Activated T-cell treated with anti-CD3 and anti-CD28 coated beads for 4 hours (primary cell): ENCODE measurements around the gene SULF2.

Experiments used
- DNase-seq: peaks from one replicate; pipeline ENCODE4 v3.0.0-alpha.2; 2020

SULF2 gene

GRCh38 chr20:47782920-47783552, 2.2 kb downstream of the SULF2 start:
- no peak for DNase-seq

- DNase-seq, result no peak
Observed at GRCh38 chr20:47782076-47782475, 3.2 kb downstream of the SULF2 start.

GRCh38 chr20:47781632-47782031, 3.6 kb downstream of the SULF2 start:
- no peak for DNase-seq

- DNase-seq, result no peak
Observed at GRCh38 chr20:47780720-47781389, 4.4 kb downstream of the SULF2 start.

GRCh38 chr20:47778398-47779354, 6.6 kb downstream of the SULF2 start:
- DNase-seq, result no peak

- no peak for DNase-seq
Observed at GRCh38 chr20:47777220-47777619, 8.1 kb downstream of the SULF2 start.

- no peak for DNase-seq
Observed at GRCh38 chr20:47776639-47777038, 8.6 kb downstream of the SULF2 start.

GRCh38 chr20:47775841-47776240, 9.4 kb downstream of the SULF2 start:
- DNase-seq, result no peak

- no peak for DNase-seq
Observed at GRCh38 chr20:47775039-47775438, 10.2 kb downstream of the SULF2 start.

GRCh38 chr20:47774131-47774777, 11.0 kb downstream of the SULF2 start:
- DNase-seq, result no peak

- no peak for DNase-seq
Observed at GRCh38 chr20:47773371-47773786, 11.9 kb downstream of the SULF2 start.

GRCh38 chr20:47770935-47771334, 14.3 kb downstream of the SULF2 start:
- no peak for DNase-seq

GRCh38 chr20:47768016-47768824, 17.1 kb downstream of the SULF2 start:
- DNase-seq, result no peak

- DNase-seq, result no peak
Observed at GRCh38 chr20:47765691-47766594, 19.3 kb downstream of the SULF2 start.

GRCh38 chr20:47765271-47765670, 20.0 kb downstream of the SULF2 start:
- no peak for DNase-seq

- no peak for DNase-seq
Observed at GRCh38 chr20:47764154-47764733, 21.0 kb downstream of the SULF2 start.

GRCh38 chr20:47762699-47763268, 22.5 kb downstream of the SULF2 start:
- no peak for DNase-seq

- no peak for DNase-seq
Observed at GRCh38 chr20:47761482-47762047, 23.7 kb downstream of the SULF2 start.

- DNase-seq, result no peak
Observed at GRCh38 chr20:47760686-47761481, 24.4 kb downstream of the SULF2 start.
